Chondrocyte (in vitro differentiated cells): ENCODE data around the gene XKR7. TPM values are rescaled to one million over a fixed set of nuclear protein-coding genes. Genes with fewer than 3 reads are reported as not detected.

Experiments
- DNase-seq: peaks from one replicate; pipeline ENCODE4 v3.0.0; 2021; ENCODE audit warnings: mixed read lengths, low spot score
- H3K27ac Mint-ChIP-seq: one replicate; pipeline ENCODE4 v1.8.0; 2021; ENCODE audit warnings: mild to moderate bottlenecking, moderate library complexity, mixed read lengths; ENCODE audit not compliant: unreplicated experiment
- H3K27me3 Mint-ChIP-seq: 2 replicates; pipeline ENCODE4 v1.8.0; 2021; ENCODE audit warnings: low read depth, mixed read lengths
- H3K36me3 Mint-ChIP-seq: 2 replicates; pipeline ENCODE4 v1.8.0; 2021; ENCODE audit warnings: low read depth, mixed read lengths
- H3K4me1 Mint-ChIP-seq: 2 replicates; pipeline ENCODE4 v1.8.0; 2021; ENCODE audit warnings: low read depth, mild to moderate bottlenecking, mixed read lengths
- H3K4me3 Mint-ChIP-seq: one replicate; pipeline ENCODE4 v1.8.0; 2021; ENCODE audit warnings: mild to moderate bottlenecking, moderate library complexity, mixed read lengths; ENCODE audit not compliant: unreplicated experiment
- H3K9me3 Mint-ChIP-seq: 2 replicates; pipeline ENCODE4 v1.8.0; 2021; ENCODE audit warnings: low read depth, mixed read lengths
- CTCF ChIP-seq: fragments of 200-600 bp; sonication (generic); IDR thresholded peaks from 2 replicates; pipeline ENCODE4 v1.5.0; 2021; ENCODE audit warnings: antibody characterized with exemption, mild to moderate bottlenecking, moderate library complexity
- total RNA-seq: library from RNA; stranded (reverse); gene quantifications from 3 replicates; pipeline ENCODE4 v1.2.1, GENCODE V29; 2021

XKR7 gene
- total RNA-seq, 1 donor from 2014 or later, result 0.02 TPM

DNA sequence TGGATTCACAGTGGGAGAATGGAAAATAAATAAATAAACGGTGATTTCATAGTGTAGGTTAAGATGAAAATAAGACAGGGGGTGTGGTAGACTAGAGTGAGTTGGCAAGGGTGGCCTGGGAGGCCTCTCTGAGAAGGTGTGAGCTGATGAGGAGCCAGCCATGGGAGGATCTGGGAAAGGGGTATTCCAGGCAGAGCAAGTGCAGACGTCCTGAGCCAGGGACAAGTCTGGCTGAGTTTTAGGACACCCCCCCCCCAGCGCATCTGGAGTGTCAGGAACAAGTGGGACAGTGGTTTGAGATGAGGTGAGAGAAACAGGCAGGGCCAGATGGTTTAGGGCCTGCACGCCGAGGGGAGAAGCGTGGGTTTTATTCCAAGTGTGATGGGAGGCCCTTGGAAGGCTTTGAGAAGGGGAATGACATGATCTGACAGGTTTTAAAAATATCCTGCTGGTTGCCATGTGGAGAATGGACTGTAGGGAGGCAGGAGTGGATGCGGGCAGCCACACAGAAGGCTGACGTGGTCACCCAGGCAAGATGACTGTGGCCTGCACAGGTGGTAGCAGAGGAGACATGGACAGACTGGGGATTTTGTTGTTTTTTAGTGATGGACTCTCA lies 21.2 kb downstream of the XKR7 start:
- no peak for TF ChIP-seq CTCF
- H3K36me3 Mint-ChIP-seq, result no peaks in the 10 kb centered on the region
- H3K4me1 Mint-ChIP-seq, result no peaks in the 10 kb centered on the region
- H3K27me3 Mint-ChIP-seq, result peaks cover 26% of the 10 kb centered on the region
- no peak for DNase-seq
- H3K9me3 Mint-ChIP-seq, result no peaks in the 10 kb centered on the region
- no peak overlapping the region for H3K27ac Mint-ChIP-seq
- H3K4me3 Mint-ChIP-seq, result no peak overlapping the region

- H3K4me1 Mint-ChIP-seq, result no peaks in the 10 kb centered on the region
- H3K27ac Mint-ChIP-seq, result no peak overlapping the region
- no peaks in the 10 kb centered on the region for H3K9me3 Mint-ChIP-seq
- no peak overlapping the region for H3K4me3 Mint-ChIP-seq
- H3K36me3 Mint-ChIP-seq, result no peaks in the 10 kb centered on the region
- peaks cover 41% of the 10 kb centered on the region for H3K27me3 Mint-ChIP-seq
- no peak for DNase-seq
- no peak for TF ChIP-seq CTCF
Measured at GRCh38 chr20:31990641-31991338, 22.8 kb downstream of the XKR7 start.

DNA sequence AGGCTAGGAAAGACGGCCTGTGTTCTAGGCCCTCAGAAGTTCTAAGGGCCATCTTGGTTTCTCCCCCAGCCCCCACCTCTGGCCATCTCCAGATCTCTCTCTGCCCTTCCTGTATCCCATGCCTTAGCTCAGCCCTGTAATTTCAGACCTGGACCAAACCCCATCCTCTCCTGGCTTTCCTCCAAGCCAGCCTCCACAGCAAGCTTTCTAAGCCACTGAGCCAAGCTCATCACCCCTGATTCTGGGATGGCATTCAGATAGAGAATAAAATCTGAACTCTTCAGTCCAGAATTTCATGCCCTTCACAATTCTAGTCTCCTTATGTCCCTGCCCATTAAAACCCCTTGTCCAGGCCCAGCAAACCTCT lies 23.4 kb downstream of the XKR7 start:
- Mint-ChIP-seq H3K27me3 (peaks cover 47% of the 10 kb centered on the region), H3K4me3 (no peak overlapping the region), H3K9me3 (no peaks in the 10 kb centered on the region), H3K36me3 (no peaks in the 10 kb centered on the region), H3K4me1 (no peaks in the 10 kb centered on the region), H3K27ac (no peak overlapping the region)
- DNase-seq, result no peak
- no peak for TF ChIP-seq CTCF

GRCh38 chr20:31992086-31992485 lies 24.1 kb downstream of the XKR7 start:
- Mint-ChIP-seq H3K27me3 (peaks cover 53% of the 10 kb centered on the region), H3K4me3 (no peak overlapping the region), H3K36me3 (peaks cover 1% of the 10 kb centered on the region), H3K27ac (no peak overlapping the region), H3K9me3 (no peaks in the 10 kb centered on the region), H3K4me1 (no peaks in the 10 kb centered on the region)
- no peak for DNase-seq
- no peak for TF ChIP-seq CTCF

DNA sequence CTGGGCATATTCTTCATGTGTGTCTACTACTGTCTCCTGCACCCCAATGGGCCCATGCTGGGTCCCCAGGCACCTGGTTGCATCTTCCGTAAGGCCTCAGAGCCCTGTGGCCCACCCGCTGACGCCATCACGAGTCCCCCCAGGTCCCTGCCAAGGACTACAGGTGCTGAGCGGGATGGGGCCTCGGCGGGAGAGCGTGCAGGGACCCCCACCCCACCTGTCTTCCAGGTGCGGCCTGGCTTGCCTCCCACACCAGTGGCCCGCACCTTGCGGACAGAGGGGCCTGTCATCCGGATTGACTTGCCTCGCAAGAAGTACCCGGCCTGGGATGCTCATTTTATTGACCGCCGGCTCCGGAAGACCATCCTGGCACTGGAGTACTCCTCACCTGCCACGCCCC lies 29.0 kb downstream of the XKR7 start:
- TF ChIP-seq CTCF, result no peak
- Mint-ChIP-seq H3K36me3 (peaks cover 3% of the 10 kb centered on the region), H3K27me3 (peaks cover 66% of the 10 kb centered on the region), H3K4me1 (no peaks in the 10 kb centered on the region), H3K4me3 (no peak overlapping the region), H3K27ac (no peak overlapping the region), H3K9me3 (no peaks in the 10 kb centered on the region)
- DNase-seq, result no peak
